DND-41 (cell line): ENCODE data around the gene SERPINA12.
A peak's percentile ranks its signal among the peaks of the same experiment; 100 is the strongest.

Source experiments
- ATAC-seq: fragments of 200-7000 bp; cut with Tn5 transposase; 3 replicates; pipeline ENCODE4 v1.9.1; 2021; ENCODE audit warnings: low read depth; ENCODE audit not compliant: insufficient read depth
- DNase-seq: peaks from one replicate; pipeline ENCODE4 v3.0.0-alpha.2; 2020
- H2AFZ ChIP-seq: 2 replicates; pipeline ENCODE4 v1.6.0; 2012; ENCODE audit warnings: low read depth, low read length
- H3K27ac ChIP-seq: 2 replicates; pipeline ENCODE4 v1.5.1; 2012; ENCODE audit warnings: low read length, inconsistent platforms
- H3K27me3 ChIP-seq: fragments of 200-600 bp; sonication (generic); 2 replicates; pipeline ENCODE4 v1.6.0; 2012; ENCODE audit warnings: low read length, mild to moderate bottlenecking, inconsistent platforms; ENCODE audit not compliant: insufficient read depth, poor library complexity
- H3K36me3 ChIP-seq: 2 replicates; pipeline ENCODE4 v1.5.1; 2012; ENCODE audit warnings: low read length, inconsistent platforms; ENCODE audit not compliant: insufficient read depth
- H3K4me1 ChIP-seq: 2 replicates; pipeline ENCODE4 v1.5.1; 2012; ENCODE audit warnings: mild to moderate bottlenecking, low read length; ENCODE audit not compliant: insufficient read depth
- H3K4me2 ChIP-seq: 2 replicates; pipeline ENCODE4 v1.6.0; 2012; ENCODE audit warnings: mild to moderate bottlenecking, moderate library complexity, low read length, inconsistent platforms; ENCODE audit not compliant: insufficient read depth
- H3K4me3 ChIP-seq, 2 experiments: fragments of 200-600 bp in 1 of 2; shearing (Covaris generic) in 1 of 2; 2 replicates each; pipeline ENCODE4 v1.5.1; 2012 to 2016; ENCODE audit warnings: inconsistent platforms in 2 of 2, low read length in 2 of 2, mild to moderate bottlenecking in 2 of 2, low read depth in 1 of 2, moderate library complexity in 1 of 2
- H3K79me2 ChIP-seq: 2 replicates; pipeline ENCODE4 v1.6.0; 2012; ENCODE audit warnings: low read length, inconsistent platforms; ENCODE audit not compliant: insufficient read depth
- H3K9ac ChIP-seq: 2 replicates; pipeline ENCODE4 v1.6.0; 2012; ENCODE audit warnings: low read depth, mild to moderate bottlenecking, inconsistent platforms, low read length, moderate library complexity
- H3K9me3 ChIP-seq: 2 replicates; pipeline ENCODE4 v1.5.1; 2012; ENCODE audit warnings: low read length, moderate library complexity, mild to moderate bottlenecking, inconsistent platforms; ENCODE audit not compliant: insufficient read depth, severe bottlenecking
- H4K20me1 ChIP-seq: 2 replicates; pipeline ENCODE4 v1.6.0; 2012; ENCODE audit warnings: low read length; ENCODE audit not compliant: insufficient read depth
- CTCF ChIP-seq: IDR thresholded peaks from 2 replicates; pipeline ENCODE4 v1.5.1; 2012; ENCODE audit warnings: borderline replicate concordance, low read length, moderate library complexity, mild to moderate bottlenecking; ENCODE audit not compliant: poor library complexity, severe bottlenecking; ENCODE audit errors: extremely low read depth
- EZH2 ChIP-seq: IDR thresholded peaks from 3 replicates; pipeline ENCODE4 v1.6.1; 2012; ENCODE audit warnings: borderline replicate concordance, low read depth, mild to moderate bottlenecking, moderate library complexity, low read length, inconsistent platforms; ENCODE audit not compliant: severe bottlenecking

Gene SERPINA12

GRCh38 chr14:94550041-94550440 is 40.8 kb upstream of the SERPINA12 start:
- no peak overlapping the region for H3K4me2 ChIP-seq
- H3K9me3 ChIP-seq: no peaks in the 10 kb centered on the region
- no peaks in the 10 kb centered on the region for H3K4me1 ChIP-seq
- H3K36me3 ChIP-seq: no peaks in the 10 kb centered on the region
- no peaks in the 10 kb centered on the region for H3K27me3 ChIP-seq
- H3K27ac ChIP-seq: no peak overlapping the region
- no peaks in the 10 kb centered on the region for H3K79me2 ChIP-seq
- no peak overlapping the region for H3K9ac ChIP-seq
- TF ChIP-seq EZH2: no peak
- TF ChIP-seq CTCF: no peak
- DNase-seq (no peak), ATAC-seq (no peak)
- H4K20me1 ChIP-seq: no peaks in the 10 kb centered on the region
- H3K4me3 ChIP-seq: no peak overlapping the region
- no peak overlapping the region for H2AFZ ChIP-seq

- Histone ChIP-seq H2AFZ (no peak overlapping the region), H3K9ac (no peak overlapping the region), H3K4me2 (no peak overlapping the region)
Observed at GRCh38 chr14:94548999-94549985, 40.0 kb upstream of the SERPINA12 start.

GRCh38 chr14:94548131-94548998 is 39.1 kb upstream of the SERPINA12 start:
- Histone ChIP-seq H4K20me1 (no peaks in the 10 kb centered on the region), H3K9me3 (no peaks in the 10 kb centered on the region), H3K4me2 (no peak overlapping the region), H3K27ac (no peak overlapping the region), H3K4me3 (no peak overlapping the region), H3K4me1 (no peaks in the 10 kb centered on the region), H3K27me3 (no peaks in the 10 kb centered on the region), H3K9ac (no peak overlapping the region), H2AFZ (no peak overlapping the region), H3K36me3 (no peaks in the 10 kb centered on the region), H3K79me2 (no peaks in the 10 kb centered on the region)
- ATAC-seq (no peak), DNase-seq (no peak)
- TF ChIP-seq CTCF: no peak

More at GRCh38 chr14:94548999-94549985, 40.0 kb upstream of the SERPINA12 start:
- no peaks in the 10 kb centered on the region for H3K4me1 ChIP-seq
- no peak overlapping the region for H3K27ac ChIP-seq
- TF ChIP-seq CTCF (peak; percentile 85), EZH2 (no peak)
- DNase-seq (peak; percentile 68), ATAC-seq (peak; percentile 88)
- H3K79me2 ChIP-seq: no peaks in the 10 kb centered on the region
- H3K4me3 ChIP-seq: no peak overlapping the region
- H4K20me1 ChIP-seq: no peaks in the 10 kb centered on the region
- no peaks in the 10 kb centered on the region for H3K27me3 ChIP-seq
- no peaks in the 10 kb centered on the region for H3K36me3 ChIP-seq
- no peaks in the 10 kb centered on the region for H3K9me3 ChIP-seq
